IPS-20b (cell line): ENCODE results near the gene KCNMA1.

ENCODE experiments used
- H3K27ac ChIP-seq: one replicate; pipeline ENCODE4 v1.5.1; 2013; ENCODE audit warnings: low read length
- H3K27me3 ChIP-seq: 2 replicates; pipeline ENCODE4 v1.6.1; 2013; ENCODE audit warnings: mild to moderate bottlenecking, low read length, inconsistent platforms; ENCODE audit not compliant: insufficient read depth
- H3K36me3 ChIP-seq: 2 replicates; pipeline ENCODE4 v1.6.1; 2013; ENCODE audit warnings: low read depth, mild to moderate bottlenecking, inconsistent platforms, low read length, moderate library complexity; ENCODE audit not compliant: insufficient read depth
- H3K4me1 ChIP-seq: 2 replicates; pipeline ENCODE4 v1.6.1; 2013; ENCODE audit warnings: mild to moderate bottlenecking, control low read depth, inconsistent platforms, low read length, moderate library complexity; ENCODE audit not compliant: insufficient read depth
- H3K4me3 ChIP-seq: 2 replicates; pipeline ENCODE4 v1.5.1; 2013; ENCODE audit warnings: mild to moderate bottlenecking, low read length, inconsistent platforms
- H3K9ac ChIP-seq: 2 replicates; pipeline ENCODE4 v1.6.1; 2013; ENCODE audit warnings: low read depth, mild to moderate bottlenecking, inconsistent platforms, low read length, moderate library complexity
- H3K9me3 ChIP-seq: 2 replicates; pipeline ENCODE4 v1.6.1; 2013; ENCODE audit warnings: mild to moderate bottlenecking, low read depth, low read length, inconsistent platforms; ENCODE audit not compliant: insufficient read depth

The KCNMA1 gene

GRCh38 chr10:77226020-77226419, 411.6 kb downstream of the KCNMA1 start:
- no peak overlapping the region for H3K4me3 ChIP-seq
- no peak overlapping the region for H3K27ac ChIP-seq
- 0 out of 2 replicates have a peak, but pooled peaks cover 2% of the 10 kb centered on the region for H3K4me1 ChIP-seq
- H3K9me3 ChIP-seq: no peaks in the 10 kb centered on the region
- no peak overlapping the region for H3K9ac ChIP-seq
- no peaks in the 10 kb centered on the region for H3K27me3 ChIP-seq
- no peaks in the 10 kb centered on the region for H3K36me3 ChIP-seq

- Histone ChIP-seq H3K9ac (no peak overlapping the region), H3K9me3 (no peaks in the 10 kb centered on the region), H3K36me3 (no peaks in the 10 kb centered on the region), H3K4me3 (no peak overlapping the region), H3K4me1 (0 out of 2 replicates have a peak, but pooled peaks cover 2% of the 10 kb centered on the region), H3K27me3 (no peaks in the 10 kb centered on the region), H3K27ac (no peak overlapping the region)
Measured at GRCh38 chr10:77223526-77224460, 413.8 kb downstream of the KCNMA1 start.

- Histone ChIP-seq H3K36me3 (no peaks in the 10 kb centered on the region), H3K9me3 (no peaks in the 10 kb centered on the region), H3K27ac (no peak overlapping the region), H3K27me3 (no peaks in the 10 kb centered on the region), H3K4me1 (no peaks in the 10 kb centered on the region), H3K4me3 (no peak overlapping the region), H3K9ac (no peak overlapping the region)
Measured at GRCh38 chr10:77220150-77220549, 417.5 kb downstream of the KCNMA1 start.

- no peak overlapping the region for H3K4me3 ChIP-seq
- H3K27ac ChIP-seq: no peak overlapping the region
- H3K9me3 ChIP-seq: no peaks in the 10 kb centered on the region
- H3K27me3 ChIP-seq: no peaks in the 10 kb centered on the region
- H3K36me3 ChIP-seq: no peaks in the 10 kb centered on the region
- no peaks in the 10 kb centered on the region for H3K4me1 ChIP-seq
- no peak overlapping the region for H3K9ac ChIP-seq
Measured at GRCh38 chr10:77219046-77219445, 418.6 kb downstream of the KCNMA1 start.

- no peaks in the 10 kb centered on the region for H3K4me1 ChIP-seq
- H3K4me3 ChIP-seq: no peak overlapping the region
- H3K9ac ChIP-seq: no peak overlapping the region
- no peaks in the 10 kb centered on the region for H3K9me3 ChIP-seq
- H3K27ac ChIP-seq: no peak overlapping the region
- no peaks in the 10 kb centered on the region for H3K36me3 ChIP-seq
- no peaks in the 10 kb centered on the region for H3K27me3 ChIP-seq
Measured at GRCh38 chr10:77214799-77215198, 422.8 kb downstream of the KCNMA1 start.

- Histone ChIP-seq H3K4me1 (0 out of 2 replicates have a peak, but pooled peaks cover 4% of the 10 kb centered on the region), H3K27me3 (no peaks in the 10 kb centered on the region), H3K36me3 (no peaks in the 10 kb centered on the region), H3K9ac (no peak overlapping the region), H3K9me3 (no peaks in the 10 kb centered on the region), H3K27ac (no peak overlapping the region), H3K4me3 (no peak overlapping the region)
Measured at GRCh38 chr10:77212632-77213031, 425.0 kb downstream of the KCNMA1 start.

- Histone ChIP-seq H3K36me3 (no peaks in the 10 kb centered on the region), H3K9ac (no peak overlapping the region), H3K9me3 (no peaks in the 10 kb centered on the region), H3K27me3 (no peaks in the 10 kb centered on the region), H3K4me1 (0 out of 2 replicates have a peak, but pooled peaks cover 4% of the 10 kb centered on the region), H3K4me3 (no peak overlapping the region), H3K27ac (no peak overlapping the region)
Measured at GRCh38 chr10:77210645-77211044, 427.0 kb downstream of the KCNMA1 start.

- Histone ChIP-seq H3K27me3 (no peaks in the 10 kb centered on the region), H3K9me3 (no peaks in the 10 kb centered on the region), H3K9ac (no peak overlapping the region), H3K4me3 (no peak overlapping the region), H3K36me3 (no peaks in the 10 kb centered on the region), H3K27ac (no peak overlapping the region), H3K4me1 (0 out of 2 replicates have a peak, but pooled peaks cover 4% of the 10 kb centered on the region)
Measured at GRCh38 chr10:77208684-77209256, 428.8 kb downstream of the KCNMA1 start.

GRCh38 chr10:77207828-77208185, 429.8 kb downstream of the KCNMA1 start:
- Histone ChIP-seq H3K27me3 (no peaks in the 10 kb centered on the region), H3K27ac (no peak overlapping the region), H3K9me3 (no peaks in the 10 kb centered on the region), H3K4me1 (0 out of 2 replicates have a peak, but pooled peaks cover 4% of the 10 kb centered on the region), H3K4me3 (no peak overlapping the region), H3K9ac (no peak overlapping the region), H3K36me3 (no peaks in the 10 kb centered on the region)

GRCh38 chr10:77207182-77207827, 430.3 kb downstream of the KCNMA1 start:
- no peak overlapping the region for H3K9ac ChIP-seq
- H3K27ac ChIP-seq: no peak overlapping the region
- H3K4me3 ChIP-seq: no peak overlapping the region
- no peaks in the 10 kb centered on the region for H3K27me3 ChIP-seq
- H3K9me3 ChIP-seq: no peaks in the 10 kb centered on the region
- H3K36me3 ChIP-seq: no peaks in the 10 kb centered on the region
- 0 out of 2 replicates have a peak, but pooled peaks cover 4% of the 10 kb centered on the region for H3K4me1 ChIP-seq

- no peak overlapping the region for H3K27ac ChIP-seq
- no peak overlapping the region for H3K9ac ChIP-seq
- no peaks in the 10 kb centered on the region for H3K9me3 ChIP-seq
- no peak overlapping the region for H3K4me3 ChIP-seq
- H3K36me3 ChIP-seq: no peaks in the 10 kb centered on the region
- H3K27me3 ChIP-seq: no peaks in the 10 kb centered on the region
- H3K4me1 ChIP-seq: 0 out of 2 replicates have a peak, but pooled peaks cover 4% of the 10 kb centered on the region
Measured at GRCh38 chr10:77205135-77205534, 432.5 kb downstream of the KCNMA1 start.
